B cell (primary cell): Measurements from ENCODE around the gene TMOD2. TPM values are rescaled to one million over a fixed set of nuclear protein-coding genes. Genes with fewer than 3 reads are reported as not detected.

ENCODE experiments used
- ATAC-seq: fragments of 200-7000 bp; cut with Tn5 transposase; one replicate; pipeline ENCODE4 v1.10.0; 2021; ENCODE audit warnings: low read depth, mild to moderate bottlenecking, moderate number of reproducible peaks, moderate library complexity
- CTCF ChIA-PET: fragments of 350-600 bp; sonication (Branson Sonifier 250); formaldehyde crosslinking; loops from one replicate; lab custom pipeline; 2021; ENCODE audit warnings: antibody characterized with exemption, inconsistent platforms; lab: Charles Lee
- POLR2A ChIA-PET: fragments of 350-600 bp; sonication (Branson Sonifier 250); formaldehyde crosslinking; loops from one replicate; lab custom pipeline; 2021; ENCODE audit warnings: antibody characterized with exemption; lab: Charles Lee
- DNase-seq: peaks from one replicate; pipeline ENCODE4 v3.0.0; 2013
- H2AFZ ChIP-seq: 2 replicates; pipeline ENCODE4 v1.6.1; 2012; ENCODE audit warnings: mild to moderate bottlenecking, low read depth, low read length; ENCODE audit not compliant: insufficient read depth, poor library complexity, severe bottlenecking
- H3K27ac ChIP-seq, 2 donors: 1 replicate in 1 of 2; 2 replicates in 1 of 2; pipeline ENCODE4 v1.5.1; 2012 to 2013; ENCODE audit warnings: low read length in 2 of 2, mild to moderate bottlenecking in 2 of 2, moderate library complexity in 1 of 2
- H3K27me3 ChIP-seq, 4 experiments: fragments of 200-600 bp in 1 of 4; sonication (generic) in 1 of 4; replicated peaks in 1 of 4; 1 replicate in 2 of 4; 2 replicates in 2 of 4; pipeline versions ENCODE4 v1.6.1 to v1.7.0; 2013 to 2016; ENCODE audit warnings: low read length in 3 of 4, mild to moderate bottlenecking in 2 of 4, mixed read lengths in 1 of 4, moderate library complexity in 1 of 4; ENCODE audit not compliant: insufficient read depth in 4 of 4, control insufficient read depth in 3 of 4; ENCODE audit errors: control extremely low read depth in 1 of 4
- H3K36me3 ChIP-seq, 2 experiments: replicated peaks in 1 of 2; 1 replicate in 1 of 2; 2 replicates in 1 of 2; pipeline versions ENCODE4 v1.6.1 to v1.7.1; 2013; ENCODE audit warnings: low read length in 1 of 2; ENCODE audit not compliant: insufficient read depth in 2 of 2, control insufficient read depth in 1 of 2; ENCODE audit errors: control extremely low read depth in 1 of 2, extremely low read depth in 1 of 2
- H3K4me1 ChIP-seq, 2 donors: fragments of 200-600 bp in 1 of 2; sonication (generic) in 1 of 2; 1 replicate in 1 of 2; 2 replicates in 1 of 2; pipeline versions ENCODE4 v1.5.1 to v1.6.1; 2013 to 2017; ENCODE audit warnings: low read length in 2 of 2; ENCODE audit not compliant: control insufficient read depth in 2 of 2, insufficient read depth in 2 of 2
- H3K4me2 ChIP-seq: replicated peaks from 2 replicates; pipeline ENCODE3; 2012; ENCODE audit warnings: mild to moderate bottlenecking, low read depth, low read length; ENCODE audit not compliant: poor library complexity, severe bottlenecking
- H3K4me3 ChIP-seq, 5 experiments: fragments of 200-600 bp in 1 of 5; sonication (generic) in 1 of 5; 1 replicate in 3 of 5; 2 replicates in 2 of 5; pipeline versions ENCODE4 v1.5.1 to v1.7.0; 2011 to 2016; ENCODE audit warnings: low read length in 4 of 5, mild to moderate bottlenecking in 4 of 5, low read depth in 2 of 5, control low read depth in 1 of 5, moderate library complexity in 1 of 5; ENCODE audit not compliant: insufficient read depth in 1 of 5; ENCODE audit errors: control extremely low read depth in 1 of 5, extremely low read depth in 1 of 5
- H3K79me2 ChIP-seq: fragments of 200-600 bp; sonication (generic); one replicate; pipeline ENCODE4 v1.6.0; 2016; ENCODE audit warnings: low read length; ENCODE audit not compliant: control insufficient read depth, insufficient read depth
- H3K9ac ChIP-seq: fragments of 200-600 bp; sonication (generic); 2 replicates; pipeline ENCODE4 v1.6.1; 2017; ENCODE audit warnings: mild to moderate bottlenecking, low read length, moderate library complexity
- H3K9me3 ChIP-seq, 3 donors: one replicate each; pipeline versions ENCODE4 v1.6.1 to v1.7.1; 2013; ENCODE audit warnings: low read length in 2 of 3; ENCODE audit not compliant: control insufficient read depth in 2 of 3, insufficient read depth in 1 of 3; ENCODE audit errors: control extremely low read depth in 1 of 3
- H4K20me1 ChIP-seq: 2 replicates; pipeline ENCODE4 v1.6.0; 2012; ENCODE audit warnings: mild to moderate bottlenecking, low read length; ENCODE audit not compliant: insufficient read depth, control insufficient read depth, poor library complexity, severe bottlenecking
- H3K27ac Mint-ChIP-seq: one replicate; pipeline ENCODE4 v1.8.0; 2021; ENCODE audit warnings: mixed read lengths
- H3K27me3 Mint-ChIP-seq: one replicate; pipeline ENCODE4 v1.8.0; 2021; ENCODE audit warnings: mixed read lengths
- H3K4me1 Mint-ChIP-seq: one replicate; pipeline ENCODE4 v1.8.0; 2021; ENCODE audit warnings: mixed read lengths
- H3K4me3 Mint-ChIP-seq: one replicate; pipeline ENCODE4 v1.8.0; 2021; ENCODE audit warnings: mixed read lengths
- H3K9me3 Mint-ChIP-seq: one replicate; pipeline ENCODE4 v1.8.0; 2022; ENCODE audit warnings: mixed read lengths; ENCODE audit not compliant: insufficient read depth
- EZH2 ChIP-seq: IDR thresholded peaks from 2 replicates; pipeline ENCODE4 v1.6.1; 2012; ENCODE audit warnings: borderline replicate concordance, low read depth, mild to moderate bottlenecking, moderate library complexity, low read length; ENCODE audit not compliant: insufficient read depth, poor library complexity, severe bottlenecking
- WGBS: methylation state at CpG from one replicate; pipeline ENCODE4 v1.1.5; 2013; ENCODE audit warnings: missing lambda C conversion rate; ENCODE audit not compliant: insufficient coverage; 5-methylcytosine and 5-hydroxymethylcytosine counted together
- intact Hi-C: fragments of 100-400 bp; cut with micrococcal nuclease; formaldehyde crosslinking; loops from one replicate; pipeline ENCODE4 v1.10.0; 2022
- polyA plus RNA-seq: library from polyadenylated mRNA; depleted of rRNA; stranded (reverse); fragments of >200 nt; gene quantifications from 2 replicates; pipeline ENCODE4 v1.2.3, GENCODE V29; 2012
- total RNA-seq, 2 donors: library from RNA; stranded (reverse); fragments of 120-200 nt in 1 of 2; gene quantifications; 1 replicate in 1 of 2; 2 replicates in 1 of 2; pipeline versions ENCODE4 v1.2.3 to v1.2.4, GENCODE V29; 2013 to 2022
- TF ChIP-seq, protein P1 (sequence below): fragments of 200-600 bp; IDR thresholded peaks from one replicate; pipeline ENCODE4 v1.8.0; 2022; ENCODE audit warnings: antibody characterized with exemption, mild to moderate bottlenecking

TMOD2 gene
- total and polyA plus RNA-seq, 2 donors (not counting 1 experiment from before 2014, with no cell fraction given) = 5.7 to 25.9 TPM

DNA sequence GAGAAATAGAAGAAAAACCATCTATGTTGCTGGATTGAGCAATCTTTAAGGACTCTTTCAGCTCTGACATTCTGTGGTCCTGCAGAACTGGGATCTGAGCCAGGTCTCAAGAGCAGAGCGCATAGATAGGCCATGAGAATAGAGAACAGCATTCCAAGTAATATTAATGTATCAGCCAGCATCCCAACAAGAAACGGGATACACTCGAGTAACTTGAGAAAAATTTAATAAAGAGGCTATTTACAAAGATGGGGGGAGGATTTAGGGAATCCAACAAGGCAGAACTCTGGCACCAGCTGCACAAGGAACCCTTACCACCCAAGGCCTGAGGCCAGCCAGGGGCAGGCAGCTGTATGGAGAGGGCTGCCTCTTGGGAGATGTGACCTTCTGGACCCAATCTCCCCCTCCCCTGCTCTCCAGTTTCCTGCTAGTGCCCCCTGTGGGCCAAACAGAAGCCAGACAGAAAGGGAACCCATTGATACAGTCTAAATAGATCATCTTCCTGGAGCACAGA, 8.2 kb downstream of the TMOD2 start:
- H3K9ac ChIP-seq = no peak overlapping the region
- no peaks in the 10 kb centered on the region for H3K36me3 ChIP-seq
- WGBS = no CpG with 5 or more reads among the region's 3 CpGs
- no peak overlapping the region for H3K4me2 ChIP-seq
- DNase-seq (no peak), ATAC-seq (no peak)
- H2AFZ ChIP-seq = no peak overlapping the region
- no peaks in the 10 kb centered on the region for H3K27me3 Mint-ChIP-seq
- H3K9me3 Mint-ChIP-seq = no peaks in the 10 kb centered on the region
- intact Hi-C loops = no loop called here
- H3K4me1 Mint-ChIP-seq = peaks cover 4% of the 10 kb centered on the region
- peaks cover 51% of the 10 kb centered on the region for H3K79me2 ChIP-seq
- no peaks in the 10 kb centered on the region for H3K27me3 ChIP-seq
- no peak overlapping the region for H3K27ac Mint-ChIP-seq
- no peak for TF ChIP-seq EZH2
- TF ChIP-seq, protein P1, sequence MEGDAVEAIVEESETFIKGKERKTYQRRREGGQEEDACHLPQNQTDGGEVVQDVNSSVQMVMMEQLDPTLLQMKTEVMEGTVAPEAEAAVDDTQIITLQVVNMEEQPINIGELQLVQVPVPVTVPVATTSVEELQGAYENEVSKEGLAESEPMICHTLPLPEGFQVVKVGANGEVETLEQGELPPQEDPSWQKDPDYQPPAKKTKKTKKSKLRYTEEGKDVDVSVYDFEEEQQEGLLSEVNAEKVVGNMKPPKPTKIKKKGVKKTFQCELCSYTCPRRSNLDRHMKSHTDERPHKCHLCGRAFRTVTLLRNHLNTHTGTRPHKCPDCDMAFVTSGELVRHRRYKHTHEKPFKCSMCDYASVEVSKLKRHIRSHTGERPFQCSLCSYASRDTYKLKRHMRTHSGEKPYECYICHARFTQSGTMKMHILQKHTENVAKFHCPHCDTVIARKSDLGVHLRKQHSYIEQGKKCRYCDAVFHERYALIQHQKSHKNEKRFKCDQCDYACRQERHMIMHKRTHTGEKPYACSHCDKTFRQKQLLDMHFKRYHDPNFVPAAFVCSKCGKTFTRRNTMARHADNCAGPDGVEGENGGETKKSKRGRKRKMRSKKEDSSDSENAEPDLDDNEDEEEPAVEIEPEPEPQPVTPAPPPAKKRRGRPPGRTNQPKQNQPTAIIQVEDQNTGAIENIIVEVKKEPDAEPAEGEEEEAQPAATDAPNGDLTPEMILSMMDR = no peak
- H4K20me1 ChIP-seq = peaks cover 20% of the 10 kb centered on the region
- H3K4me3 ChIP-seq = no peak overlapping the region
- CTCF ChIA-PET = no interaction called here
- POLR2A ChIA-PET = no interaction called here
- H3K27ac ChIP-seq = no peak overlapping the region
- H3K9me3 ChIP-seq = peaks cover 0 to 4% (median 0%) of the 10 kb centered on the region in 3 donors
- H3K4me3 Mint-ChIP-seq = no peak overlapping the region
- H3K4me1 ChIP-seq = no peaks in the 10 kb centered on the region

DNA sequence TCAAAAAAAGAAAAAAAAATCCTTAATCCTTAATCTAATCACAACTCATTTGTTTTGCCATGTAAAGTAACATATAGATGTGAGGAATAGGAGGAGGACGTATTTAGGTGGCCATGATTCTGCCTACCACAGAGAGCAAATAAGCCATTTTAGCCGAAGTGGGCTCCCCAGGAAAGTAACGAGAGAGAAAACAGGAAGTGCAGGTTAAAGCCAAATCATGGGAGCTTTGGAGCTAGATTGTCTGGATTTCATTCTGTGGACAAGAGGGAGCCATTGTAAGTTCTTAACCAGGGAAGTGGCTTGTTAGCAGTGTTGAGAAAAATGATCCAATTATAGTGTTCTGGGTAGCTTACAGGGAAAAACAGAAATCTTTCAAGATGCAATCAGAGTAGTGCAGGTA, 9.4 kb downstream of the TMOD2 start:
- ChIA-PET CTCF (interaction anchor here (1.6 to 3.1 kb wide), 2 partner anchors 16 to 24 kb away, joined by 5 to 17 read pairs; partner anchors contain the start of gene LYSMD2), POLR2A (no interaction called here)
- no peak overlapping the region for H3K9ac ChIP-seq
- no peaks in the 10 kb centered on the region for H3K27me3 ChIP-seq
- H3K36me3 ChIP-seq = no peaks in the 10 kb centered on the region
- Mint-ChIP-seq H3K9me3 (no peaks in the 10 kb centered on the region), H3K27ac (no peak overlapping the region), H3K4me1 (peaks cover 6% of the 10 kb centered on the region), H3K4me3 (no peak overlapping the region), H3K27me3 (no peaks in the 10 kb centered on the region)
- TF ChIP-seq EZH2 = no peak
- TF ChIP-seq, protein P1 = no peak
- H3K4me2 ChIP-seq = no peak overlapping the region
- H3K79me2 ChIP-seq = peaks cover 42% of the 10 kb centered on the region
- H3K9me3 ChIP-seq = peaks cover 0 to 4% (median 0%) of the 10 kb centered on the region in 3 donors
- intact Hi-C loops = no loop called here
- H3K27ac ChIP-seq = no peak overlapping the region
- no peaks in the 10 kb centered on the region for H3K4me1 ChIP-seq
- no peak overlapping the region for H2AFZ ChIP-seq
- H4K20me1 ChIP-seq = peaks cover 20% of the 10 kb centered on the region
- ATAC-seq (no peak), DNase-seq (no peak)
- 59% methylated on average over 3 of the region's 3 CpGs for WGBS
- H3K4me3 ChIP-seq = no peak overlapping the region
